ENCODE results near the gene CFAP47. TPM values are rescaled to one million over a fixed set of nuclear protein-coding genes. Genes with fewer than 3 reads are reported as not detected.

The CFAP47 gene
- total RNA-seq, 1 donor from 2014 or later = 0.93 TPM

DNA sequence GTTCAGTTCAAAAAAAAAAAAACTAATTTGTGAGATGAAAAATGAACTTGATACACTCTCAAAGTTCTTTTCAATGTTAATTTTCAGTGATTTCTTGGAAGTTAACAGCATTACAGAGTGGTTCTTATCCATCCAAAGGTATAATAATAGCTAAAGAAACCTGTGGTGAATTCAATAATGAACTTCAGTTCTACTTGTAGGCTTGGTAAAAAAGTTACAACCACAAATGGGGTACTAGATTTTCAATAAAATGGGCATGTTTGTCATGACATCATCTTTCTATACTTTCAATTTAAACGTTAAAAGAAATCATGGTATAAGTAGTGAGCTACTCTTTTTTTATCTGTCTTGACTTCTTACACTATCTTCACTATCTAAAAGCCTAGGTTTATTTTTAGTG, 424.8 kb downstream of the CFAP47 start:
- no peak for DNase-seq (ENCODE audit: low read depth, low spot score)
- TF ChIP-seq, protein P1, sequence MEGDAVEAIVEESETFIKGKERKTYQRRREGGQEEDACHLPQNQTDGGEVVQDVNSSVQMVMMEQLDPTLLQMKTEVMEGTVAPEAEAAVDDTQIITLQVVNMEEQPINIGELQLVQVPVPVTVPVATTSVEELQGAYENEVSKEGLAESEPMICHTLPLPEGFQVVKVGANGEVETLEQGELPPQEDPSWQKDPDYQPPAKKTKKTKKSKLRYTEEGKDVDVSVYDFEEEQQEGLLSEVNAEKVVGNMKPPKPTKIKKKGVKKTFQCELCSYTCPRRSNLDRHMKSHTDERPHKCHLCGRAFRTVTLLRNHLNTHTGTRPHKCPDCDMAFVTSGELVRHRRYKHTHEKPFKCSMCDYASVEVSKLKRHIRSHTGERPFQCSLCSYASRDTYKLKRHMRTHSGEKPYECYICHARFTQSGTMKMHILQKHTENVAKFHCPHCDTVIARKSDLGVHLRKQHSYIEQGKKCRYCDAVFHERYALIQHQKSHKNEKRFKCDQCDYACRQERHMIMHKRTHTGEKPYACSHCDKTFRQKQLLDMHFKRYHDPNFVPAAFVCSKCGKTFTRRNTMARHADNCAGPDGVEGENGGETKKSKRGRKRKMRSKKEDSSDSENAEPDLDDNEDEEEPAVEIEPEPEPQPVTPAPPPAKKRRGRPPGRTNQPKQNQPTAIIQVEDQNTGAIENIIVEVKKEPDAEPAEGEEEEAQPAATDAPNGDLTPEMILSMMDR (conservative IDR thresholded peaks at IDR 0.05) = no peak
- peaks cover 2% of the 10 kb centered on the region for H3K9me3 Mint-ChIP-seq
- no peak overlapping the region for H3K27ac Mint-ChIP-seq (ENCODE audit: unreplicated experiment)
- H3K36me3 Mint-ChIP-seq (ENCODE audit: low read depth) = no peaks in the 10 kb centered on the region
- H3K4me1 Mint-ChIP-seq = no peaks in the 10 kb centered on the region
- no peaks in the 10 kb centered on the region for H3K27me3 Mint-ChIP-seq (ENCODE audit: low read depth)
- H3K4me3 Mint-ChIP-seq = no peak overlapping the region

DNA sequence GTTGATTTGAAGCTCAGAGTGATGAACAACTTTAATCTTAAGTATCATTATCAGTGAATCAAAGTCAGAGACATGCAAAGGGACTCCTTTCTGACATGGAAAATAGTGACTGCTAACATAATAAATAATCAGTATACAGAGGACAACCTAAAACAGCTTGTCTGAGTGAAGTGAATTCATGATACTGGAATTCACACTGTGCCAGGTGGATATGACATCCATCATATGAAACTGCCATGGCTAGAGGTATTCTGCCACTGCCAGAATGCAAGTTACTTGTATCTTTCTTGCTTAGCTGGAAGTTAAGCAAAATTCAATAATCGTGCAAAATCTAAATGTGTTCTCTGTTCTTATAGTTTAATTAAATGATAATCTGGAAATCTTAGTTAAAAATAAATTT, 429.0 kb downstream of the CFAP47 start:
- Mint-ChIP-seq H3K36me3 (ENCODE audit: low read depth) (no peaks in the 10 kb centered on the region), H3K27me3 (ENCODE audit: low read depth) (no peaks in the 10 kb centered on the region), H3K4me3 (no peak overlapping the region), H3K9me3 (no peaks in the 10 kb centered on the region), H3K27ac (ENCODE audit: unreplicated experiment) (no peak overlapping the region), H3K4me1 (no peaks in the 10 kb centered on the region)
- no peak for DNase-seq (ENCODE audit: low read depth, low spot score)
- TF ChIP-seq, protein P1 (conservative IDR thresholded peaks at IDR 0.05) = no peak

DNA sequence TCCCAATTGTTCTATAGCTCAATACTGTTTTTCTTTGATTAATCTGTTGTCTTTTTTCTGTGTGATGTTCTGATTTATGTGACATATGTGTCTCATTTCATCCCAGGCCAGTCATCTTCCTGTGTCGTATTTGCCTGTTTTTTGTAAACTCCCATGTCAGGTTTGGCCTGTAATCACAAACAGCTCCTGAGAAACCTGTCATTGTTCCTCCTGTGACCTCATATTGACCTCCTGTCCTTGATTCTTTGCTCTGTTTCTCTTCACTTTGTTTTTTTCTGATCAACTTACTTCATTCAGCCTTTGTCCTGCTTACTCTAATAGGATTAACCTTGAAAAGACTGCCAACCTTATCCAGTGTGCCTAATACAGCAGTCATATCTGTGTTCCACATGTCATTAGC, 438.3 kb downstream of the CFAP47 start:
- H3K4me1 Mint-ChIP-seq = no peaks in the 10 kb centered on the region
- H3K27ac Mint-ChIP-seq (ENCODE audit: unreplicated experiment) = no peak overlapping the region
- no peak overlapping the region for H3K4me3 Mint-ChIP-seq
- DNase-seq (ENCODE audit: low read depth, low spot score) = no peak
- no peaks in the 10 kb centered on the region for H3K27me3 Mint-ChIP-seq (ENCODE audit: low read depth)
- no peaks in the 10 kb centered on the region for H3K9me3 Mint-ChIP-seq
- peaks cover 4% of the 10 kb centered on the region for H3K36me3 Mint-ChIP-seq (ENCODE audit: low read depth)
- TF ChIP-seq, protein P1 (conservative IDR thresholded peaks at IDR 0.05) = no peak

DNA sequence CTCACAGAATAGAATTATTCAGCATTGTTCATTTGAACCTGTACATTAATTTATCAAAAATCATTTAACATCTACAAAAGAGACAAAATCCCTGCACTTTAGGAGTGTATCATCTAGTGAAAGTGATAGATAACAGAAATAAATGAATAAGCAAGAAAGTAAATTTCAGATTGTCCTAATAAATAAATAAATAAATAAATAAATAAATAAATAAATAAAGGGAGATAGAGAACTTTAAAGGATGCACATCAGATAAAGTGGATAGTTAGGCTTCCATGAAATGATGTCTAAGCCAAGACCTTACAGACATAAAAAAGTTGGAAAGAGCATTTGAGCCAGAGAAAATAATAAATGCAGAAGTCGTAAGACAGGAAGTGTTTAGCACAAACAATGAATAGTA, 444.7 kb downstream of the CFAP47 start:
- Mint-ChIP-seq H3K4me3 (no peak overlapping the region), H3K27me3 (ENCODE audit: low read depth) (no peaks in the 10 kb centered on the region), H3K9me3 (no peaks in the 10 kb centered on the region), H3K36me3 (ENCODE audit: low read depth) (peaks cover 2% of the 10 kb centered on the region), H3K27ac (ENCODE audit: unreplicated experiment) (no peak overlapping the region), H3K4me1 (no peaks in the 10 kb centered on the region)
- DNase-seq (ENCODE audit: low read depth, low spot score) = no peak
- TF ChIP-seq, protein P1 (conservative IDR thresholded peaks at IDR 0.05) = no peak

DNA sequence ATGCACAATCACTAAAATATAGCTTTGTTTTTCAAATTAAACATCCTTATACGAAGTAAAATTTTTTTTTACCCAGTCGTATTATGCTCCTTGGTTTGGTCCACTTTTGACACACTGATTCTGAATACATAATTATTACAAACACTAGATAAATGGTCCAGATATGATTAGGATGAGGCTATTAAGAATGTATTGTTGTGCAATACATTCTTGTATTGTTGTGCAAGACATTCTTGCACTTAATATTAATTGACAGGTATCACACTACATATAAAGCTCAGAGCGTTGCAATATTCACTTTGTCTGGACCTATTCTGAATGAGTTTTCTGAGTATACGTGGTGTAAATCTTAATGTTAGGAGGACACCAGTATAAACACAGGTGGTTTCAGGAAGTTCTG, 464.0 kb downstream of the CFAP47 start:
- Mint-ChIP-seq H3K4me1 (no peaks in the 10 kb centered on the region), H3K27me3 (ENCODE audit: low read depth) (no peaks in the 10 kb centered on the region), H3K27ac (ENCODE audit: unreplicated experiment) (no peak overlapping the region), H3K9me3 (peaks cover 2% of the 10 kb centered on the region), H3K4me3 (no peak overlapping the region), H3K36me3 (ENCODE audit: low read depth) (no peaks in the 10 kb centered on the region)
- no peak for DNase-seq (ENCODE audit: low read depth, low spot score)
- TF ChIP-seq, protein P1 (conservative IDR thresholded peaks at IDR 0.05) = no peak

DNA sequence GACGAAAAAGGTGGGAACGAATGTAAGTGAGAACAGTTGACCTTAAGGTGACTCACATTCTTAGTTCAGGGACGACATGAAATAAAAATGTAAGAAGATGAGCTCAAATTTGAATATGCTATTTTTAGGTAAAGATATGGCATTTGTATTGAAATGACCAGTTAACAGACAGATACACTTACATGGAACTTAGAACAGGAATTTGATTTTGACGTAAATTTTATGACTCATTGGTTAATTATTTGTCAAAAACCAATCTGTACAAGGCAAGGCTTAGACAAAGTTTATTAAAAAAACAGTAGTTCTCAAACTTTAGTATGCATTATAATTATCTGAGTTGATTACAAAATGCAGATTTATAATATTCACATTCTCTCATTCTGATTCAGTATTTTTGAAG, 469.4 kb downstream of the CFAP47 start:
- Mint-ChIP-seq H3K36me3 (ENCODE audit: low read depth) (no peaks in the 10 kb centered on the region), H3K4me3 (no peak overlapping the region), H3K27me3 (ENCODE audit: low read depth) (no peaks in the 10 kb centered on the region), H3K9me3 (peaks cover 2% of the 10 kb centered on the region), H3K4me1 (no peaks in the 10 kb centered on the region), H3K27ac (ENCODE audit: unreplicated experiment) (no peak overlapping the region)
- TF ChIP-seq, protein P1 (conservative IDR thresholded peaks at IDR 0.05) = no peak
- no peak for DNase-seq (ENCODE audit: low read depth, low spot score)
